Neural progenitor cell (in vitro differentiated cells): ENCODE measurements around the gene ZNF672. TPM values are rescaled to one million over a fixed set of nuclear protein-coding genes. Genes with fewer than 3 reads are reported as not detected.
"Not testable (repeated sequence)": the region's sequence is repeated elsewhere in the genome, so short reads cannot be mapped to it uniquely, and the experiment has no call there.

Experiments used
- DNase-seq: peaks from one replicate; pipeline ENCODE4 v3.0.0-alpha.2; 2016; ENCODE audit warnings: low spot score
- H2AFZ ChIP-seq: fragments of 200-600 bp; sonication (generic); replicated peaks from 2 replicates; pipeline ENCODE4 v1.6.1; 2016; ENCODE audit warnings: antibody characterized with exemption
- H3F3A ChIP-seq: fragments of 200-600 bp; sonication (generic); 2 replicates; pipeline ENCODE4 v1.6.1; 2016; ENCODE audit warnings: antibody characterized with exemption, low read depth
- H3K27ac ChIP-seq: fragments of 200-600 bp; sonication (generic); 2 replicates; pipeline ENCODE4 v1.5.1; 2016; ENCODE audit warnings: mild to moderate bottlenecking
- H3K27me3 ChIP-seq: fragments of 200-600 bp; sonication (generic); 2 replicates; pipeline ENCODE4 v1.6.1; 2016; ENCODE audit warnings: mild to moderate bottlenecking, moderate library complexity
- H3K36me3 ChIP-seq: fragments of 200-600 bp; sonication (generic); 2 replicates; pipeline ENCODE4 v1.5.1; 2016
- H3K4me1 ChIP-seq: fragments of 200-600 bp; sonication (generic); 2 replicates; pipeline ENCODE4 v1.6.1; 2016; ENCODE audit warnings: mixed run types
- H3K4me2 ChIP-seq: fragments of 200-600 bp; sonication (generic); 2 replicates; pipeline ENCODE4 v1.6.1; 2016
- H3K4me3 ChIP-seq: fragments of 200-600 bp; sonication (generic); 2 replicates; pipeline ENCODE4 v1.5.1; 2016
- H3K79me2 ChIP-seq: fragments of 200-600 bp; sonication (generic); 2 replicates; pipeline ENCODE4 v1.6.1; 2016; ENCODE audit warnings: low read depth
- H3K9ac ChIP-seq: fragments of 200-600 bp; sonication (generic); 2 replicates; pipeline ENCODE4 v1.6.1; 2016
- H3K9me3 ChIP-seq: fragments of 200-600 bp; sonication (generic); 2 replicates; pipeline ENCODE4 v1.5.1; 2016; ENCODE audit warnings: low read depth
- H4K20me1 ChIP-seq: fragments of 200-600 bp; sonication (generic); 2 replicates; pipeline ENCODE4 v1.6.1; 2016; ENCODE audit warnings: low read depth
- H3K27ac Mint-ChIP-seq: 3 replicates; pipeline ENCODE4 v1.8.0; 2021; ENCODE audit warnings: mixed read lengths
- H3K27me3 Mint-ChIP-seq: 2 replicates; pipeline ENCODE4 v1.8.0; 2022; ENCODE audit warnings: low read depth, mild to moderate bottlenecking, inconsistent platforms, moderate library complexity, mixed read lengths; ENCODE audit not compliant: insufficient read depth
- H3K36me3 Mint-ChIP-seq: 3 replicates; pipeline ENCODE4 v1.8.0; 2021; ENCODE audit warnings: mixed read lengths
- H3K4me1 Mint-ChIP-seq: 3 replicates; pipeline ENCODE4 v1.8.0; 2021; ENCODE audit warnings: mixed read lengths
- H3K4me3 Mint-ChIP-seq: 3 replicates; pipeline ENCODE4 v1.8.0; 2021; ENCODE audit warnings: mild to moderate bottlenecking, moderate library complexity, mixed read lengths
- H3K9me3 Mint-ChIP-seq: 3 replicates; pipeline ENCODE4 v1.8.0; 2020; ENCODE audit warnings: mixed read lengths
- CTCF ChIP-seq: fragments of 200-600 bp; sonication (generic); IDR thresholded peaks from 2 replicates; pipeline ENCODE4 v1.5.1; 2017; ENCODE audit warnings: antibody characterized with exemption, mild to moderate bottlenecking
- EZH2 ChIP-seq: fragments of 200-600 bp; sonication (generic); IDR thresholded peaks from 2 replicates; pipeline ENCODE4 v1.6.1; 2017; ENCODE audit warnings: antibody characterized with exemption, mild to moderate bottlenecking, moderate library complexity
- EZH2phosphoT487 ChIP-seq: fragments of 200-600 bp; sonication (generic); IDR thresholded peaks from 2 replicates; pipeline ENCODE4 v1.6.1; 2017; ENCODE audit warnings: antibody characterized with exemption
- total RNA-seq: library from RNA; depleted of rRNA; stranded (reverse); fragments of >200 nt; gene quantifications from 2 replicates; pipeline ENCODE4 v1.2.3, GENCODE V29; 2015; ENCODE audit warnings: low replicate concordance

Gene ZNF672
- total RNA-seq, 1 donor from 2014 or later, result 16.9 TPM

- Mint-ChIP-seq H3K27ac (no peak overlapping the region), H3K27me3 (peaks cover 6% of the 10 kb centered on the region), H3K4me3 (no peak overlapping the region), H3K9me3 (peaks cover 2% of the 10 kb centered on the region), H3K4me1 (peaks cover 14% of the 10 kb centered on the region), H3K36me3 (no peaks in the 10 kb centered on the region)
- no peak for DNase-seq
- no peak overlapping the region for H2AFZ ChIP-seq
- H3K4me2 ChIP-seq, result no peak overlapping the region
- no peaks in the 10 kb centered on the region for H3K27me3 ChIP-seq
- TF ChIP-seq CTCF (no peak), EZH2phosphoT487 (no peak), EZH2 (no peak)
- H3F3A ChIP-seq, result peaks cover 11% of the 10 kb centered on the region
- H3K36me3 ChIP-seq, result no peaks in the 10 kb centered on the region
- no peak overlapping the region for H3K4me3 ChIP-seq
- H4K20me1 ChIP-seq, result no peaks in the 10 kb centered on the region
- no peaks in the 10 kb centered on the region for H3K9me3 ChIP-seq
- H3K9ac ChIP-seq, result no peak overlapping the region
- H3K79me2 ChIP-seq, result no peaks in the 10 kb centered on the region
- H3K27ac ChIP-seq, result no peak overlapping the region
- H3K4me1 ChIP-seq, result peaks cover 15% of the 10 kb centered on the region
These were observed 43.2 kb downstream of the ZNF672 start for GRCh38 chr1:248881261-248881660.

GRCh38 chr1:248882427-248882826 is 44.4 kb downstream of the ZNF672 start:
- not testable (repeated sequence) for H3K4me3 Mint-ChIP-seq, H3K9me3 Mint-ChIP-seq, H3K4me2 ChIP-seq, H3K79me2 ChIP-seq, H2AFZ ChIP-seq, H3K9me3 ChIP-seq, H3K27me3 Mint-ChIP-seq, H3K36me3 ChIP-seq, H3K9ac ChIP-seq, H3K27me3 ChIP-seq, H3K27ac Mint-ChIP-seq, H4K20me1 ChIP-seq, H3K27ac ChIP-seq, DNase-seq, H3K4me3 ChIP-seq, H3K36me3 Mint-ChIP-seq
- Histone ChIP-seq H3K4me1 (peaks cover 26% of the 10 kb centered on the region), H3F3A (peaks cover 22% of the 10 kb centered on the region)
- H3K4me1 Mint-ChIP-seq, result peaks cover 23% of the 10 kb centered on the region

- no peaks in the 10 kb centered on the region for H3K36me3 ChIP-seq
- no peak overlapping the region for H3K4me2 ChIP-seq
- Mint-ChIP-seq H3K27me3 (peaks cover 3% of the 10 kb centered on the region), H3K9me3 (peaks cover 2% of the 10 kb centered on the region), H3K36me3 (no peaks in the 10 kb centered on the region), H3K4me1 (peaks cover 27% of the 10 kb centered on the region), H3K4me3 (no peak overlapping the region), H3K27ac (no peak overlapping the region)
- no peaks in the 10 kb centered on the region for H3K9me3 ChIP-seq
- no peak overlapping the region for H3K27ac ChIP-seq
- peaks cover 31% of the 10 kb centered on the region for H3K4me1 ChIP-seq
- peaks cover 23% of the 10 kb centered on the region for H3F3A ChIP-seq
- H3K27me3 ChIP-seq, result no peaks in the 10 kb centered on the region
- H3K4me3 ChIP-seq, result no peak overlapping the region
- H4K20me1 ChIP-seq, result no peaks in the 10 kb centered on the region
- H2AFZ ChIP-seq, result no peak overlapping the region
- TF ChIP-seq CTCF, result peak; percentile 26
- TF ChIP-seq EZH2, result no peak
- H3K9ac ChIP-seq, result no peak overlapping the region
- no peak for DNase-seq
- no peaks in the 10 kb centered on the region for H3K79me2 ChIP-seq
These were observed 46.7 kb downstream of the ZNF672 start for GRCh38 chr1:248884632-248885295.

GRCh38 chr1:248885646-248886045 is 47.6 kb downstream of the ZNF672 start:
- no peak overlapping the region for H3K4me3 ChIP-seq
- H3K27ac ChIP-seq, result peak overlapping the region; percentile 80
- no peaks in the 10 kb centered on the region for H3K36me3 ChIP-seq
- Mint-ChIP-seq H3K27ac (peak overlapping the region; percentile 14), H3K27me3 (peaks cover 3% of the 10 kb centered on the region), H3K36me3 (no peaks in the 10 kb centered on the region), H3K4me1 (peaks cover 30% of the 10 kb centered on the region), H3K4me3 (no peak overlapping the region), H3K9me3 (peaks cover 2% of the 10 kb centered on the region)
- no peak overlapping the region for H2AFZ ChIP-seq
- no peaks in the 10 kb centered on the region for H3K27me3 ChIP-seq
- peaks cover 23% of the 10 kb centered on the region for H3F3A ChIP-seq
- no peak for TF ChIP-seq EZH2phosphoT487
- TF ChIP-seq EZH2, result no peak
- no peak for TF ChIP-seq CTCF
- no peak overlapping the region for H3K9ac ChIP-seq
- H3K4me1 ChIP-seq, result peaks cover 31% of the 10 kb centered on the region
- no peak for DNase-seq
- peak overlapping the region; percentile 25 for H3K4me2 ChIP-seq
- no peaks in the 10 kb centered on the region for H4K20me1 ChIP-seq
- H3K9me3 ChIP-seq, result no peaks in the 10 kb centered on the region
- no peaks in the 10 kb centered on the region for H3K79me2 ChIP-seq
